HG03108 (cell line): ENCODE results near the gene SELENOS.
A peak's percentile ranks its signal among the peaks of the same experiment; 100 is the strongest.

Source experiments
- ATAC-seq: cut with Tn5 transposase; IDR thresholded peaks from one replicate; pipeline ENCODE4 v1.9.1; 2021; ENCODE audit warnings: moderate library complexity; ENCODE audit not compliant: unreplicated experiment

SELENOS gene

DNA sequence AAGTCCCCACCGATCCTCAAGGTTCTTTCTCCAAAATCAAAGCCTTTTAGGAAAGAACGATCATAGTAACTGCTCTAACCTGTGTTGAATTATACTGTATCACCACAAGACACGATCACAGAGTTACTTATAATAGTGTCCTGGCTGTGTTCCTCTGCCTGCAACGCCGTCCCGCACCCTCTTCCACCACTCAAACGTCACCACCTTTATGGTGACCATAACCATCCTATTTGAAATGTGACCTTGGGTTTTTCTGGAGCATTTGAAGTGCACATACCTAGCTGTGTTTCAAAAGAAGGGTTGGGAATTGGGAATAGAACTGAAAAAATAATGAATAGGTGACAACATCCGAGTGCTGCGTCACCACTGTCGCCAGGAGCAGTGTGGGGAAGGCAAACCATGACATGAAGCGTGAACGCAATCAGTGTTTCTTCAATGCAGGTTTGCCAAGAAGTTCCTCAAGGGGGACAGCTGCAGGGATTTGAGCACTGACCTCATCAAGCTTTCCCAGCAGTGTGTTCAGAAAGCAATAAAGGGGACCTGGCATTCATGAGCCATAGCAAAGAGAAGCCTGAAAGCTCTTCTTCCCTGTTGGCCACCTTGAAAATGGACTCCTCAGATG, 769 bp upstream of the SELENOS start:
- ATAC-seq = no peak

- ATAC-seq = peak; percentile 24
Measured at GRCh38 chr15:101276501-101277037, 716 bp downstream of the SELENOS start.

GRCh38 chr15:101275018-101275417, 2.3 kb downstream of the SELENOS start:
- no peak for ATAC-seq

- ATAC-seq = no peak
Measured at GRCh38 chr15:101273534-101273933, 3.8 kb downstream of the SELENOS start.

DNA sequence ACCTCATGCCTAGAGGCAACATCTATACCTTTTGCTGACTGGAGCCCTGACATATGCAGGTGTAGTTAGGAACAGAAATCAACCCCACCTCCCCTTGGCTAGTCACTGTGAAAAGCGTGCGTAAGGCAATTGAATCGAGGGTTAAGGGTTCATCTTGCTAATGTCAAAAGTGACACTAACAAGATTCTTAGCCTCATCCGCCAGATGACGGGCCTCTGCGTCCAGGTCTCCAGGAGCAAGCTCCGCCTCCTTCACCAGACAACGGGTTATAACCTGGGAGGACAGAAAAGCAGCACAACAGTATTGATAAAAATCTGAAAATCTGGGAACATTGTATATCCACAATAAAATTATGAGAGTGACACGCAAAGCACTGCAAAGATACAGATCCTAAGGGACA, 4.7 kb downstream of the SELENOS start:
- ATAC-seq = no peak

GRCh38 chr15:101269479-101270223, 7.6 kb downstream of the SELENOS start:
- ATAC-seq = no peak

DNA sequence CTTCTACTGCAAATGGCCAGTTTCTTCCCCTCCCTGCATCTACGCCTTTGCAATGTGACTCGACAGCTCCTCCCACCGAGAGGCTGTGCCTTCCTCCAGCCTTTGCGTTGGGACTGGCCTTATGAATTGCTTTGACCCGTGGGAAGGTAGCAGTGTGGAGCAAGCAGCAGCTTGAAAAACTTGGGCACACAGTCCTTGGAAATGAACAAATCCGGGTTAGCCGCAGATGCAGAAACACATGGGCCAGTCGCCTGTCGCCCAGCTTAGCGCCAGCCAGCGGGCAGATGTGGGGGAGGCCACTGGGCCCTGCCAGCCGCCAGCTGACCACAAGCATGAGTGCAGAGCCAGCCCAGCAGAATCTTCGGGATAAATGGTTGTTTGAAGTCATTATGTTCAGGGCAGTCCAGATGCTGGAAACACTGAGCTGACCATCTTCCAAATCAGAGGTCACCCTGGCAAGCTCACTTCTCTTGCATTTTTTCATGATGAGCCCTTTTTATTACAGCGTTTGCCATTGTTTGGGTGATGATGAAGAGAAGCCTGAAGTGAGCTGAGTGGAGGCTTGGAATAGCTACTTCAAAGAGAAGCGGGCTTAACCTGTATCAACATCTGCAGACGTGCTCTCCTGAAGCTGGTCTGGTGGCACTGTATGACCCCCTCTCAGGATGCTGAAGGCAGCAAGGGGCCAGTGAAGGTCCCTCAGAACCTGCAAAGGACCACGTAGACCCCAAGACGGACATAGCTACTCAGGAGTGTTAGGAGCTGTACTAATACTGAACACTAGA, 9.8 kb downstream of the SELENOS start:
- ATAC-seq = no peak

DNA sequence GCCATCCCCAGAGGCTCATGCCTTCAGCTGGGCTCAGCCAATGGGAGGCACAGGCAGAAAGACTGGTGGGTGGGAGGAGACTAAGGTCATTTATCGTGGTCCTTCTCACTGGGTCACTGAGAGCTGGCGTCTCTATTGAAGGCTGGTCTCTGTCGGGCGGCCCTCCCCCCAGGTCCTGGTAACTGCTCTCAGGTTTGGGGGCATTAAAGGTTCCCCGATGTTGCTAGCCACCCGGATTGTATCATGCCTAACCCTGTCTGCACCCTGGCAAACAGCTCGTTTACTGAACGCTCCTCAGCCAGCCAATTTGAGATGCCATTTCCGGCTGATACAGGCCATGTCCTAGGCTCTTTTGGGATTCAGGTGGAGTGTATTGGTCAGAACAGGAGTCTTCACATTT, 10.5 kb downstream of the SELENOS start:
- ATAC-seq = no peak

- ATAC-seq = no peak
Measured at GRCh38 chr15:101266034-101266433, 11.3 kb downstream of the SELENOS start.

- ATAC-seq = no peak
Measured at GRCh38 chr15:101264911-101265641, 12.2 kb downstream of the SELENOS start.

DNA sequence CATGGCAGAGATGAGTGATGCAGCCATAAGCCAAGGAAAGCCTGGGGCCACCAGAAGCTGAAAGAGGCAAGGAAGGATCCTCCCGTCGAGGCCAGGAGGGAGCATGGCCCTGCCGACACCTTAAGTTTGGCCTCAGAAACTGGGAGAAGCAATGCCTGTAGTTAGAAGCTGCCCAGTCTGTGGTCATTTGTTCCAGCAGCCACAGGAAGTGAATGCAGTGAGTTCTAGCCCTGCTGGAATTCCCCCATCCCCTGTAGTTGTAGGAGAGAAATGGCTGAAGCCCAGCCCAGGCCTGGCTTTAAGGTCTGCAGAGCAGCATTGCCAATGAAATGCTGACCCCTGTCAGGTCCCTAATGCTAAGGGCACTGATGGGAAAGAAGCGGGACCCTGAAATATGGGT, 13.3 kb downstream of the SELENOS start:
- no peak for ATAC-seq

DNA sequence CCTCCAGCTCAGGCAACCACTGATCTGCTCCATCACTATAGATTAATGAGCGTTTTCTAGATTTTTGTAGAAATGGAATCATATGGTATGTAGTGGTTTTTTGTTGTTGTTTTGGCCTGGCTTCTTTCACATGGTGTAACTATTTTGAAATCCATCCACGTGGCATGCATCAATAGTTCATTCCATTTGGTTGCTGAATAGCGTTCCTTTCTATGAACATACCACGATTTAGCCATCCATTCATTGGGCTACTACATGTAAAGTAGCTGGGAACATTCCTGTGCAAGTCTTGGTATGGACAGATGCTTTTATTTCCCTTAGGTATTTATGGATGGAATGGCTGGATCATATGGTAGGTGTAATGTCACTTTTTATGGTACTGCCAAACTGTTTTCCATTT, 14.7 kb downstream of the SELENOS start:
- ATAC-seq = no peak

DNA sequence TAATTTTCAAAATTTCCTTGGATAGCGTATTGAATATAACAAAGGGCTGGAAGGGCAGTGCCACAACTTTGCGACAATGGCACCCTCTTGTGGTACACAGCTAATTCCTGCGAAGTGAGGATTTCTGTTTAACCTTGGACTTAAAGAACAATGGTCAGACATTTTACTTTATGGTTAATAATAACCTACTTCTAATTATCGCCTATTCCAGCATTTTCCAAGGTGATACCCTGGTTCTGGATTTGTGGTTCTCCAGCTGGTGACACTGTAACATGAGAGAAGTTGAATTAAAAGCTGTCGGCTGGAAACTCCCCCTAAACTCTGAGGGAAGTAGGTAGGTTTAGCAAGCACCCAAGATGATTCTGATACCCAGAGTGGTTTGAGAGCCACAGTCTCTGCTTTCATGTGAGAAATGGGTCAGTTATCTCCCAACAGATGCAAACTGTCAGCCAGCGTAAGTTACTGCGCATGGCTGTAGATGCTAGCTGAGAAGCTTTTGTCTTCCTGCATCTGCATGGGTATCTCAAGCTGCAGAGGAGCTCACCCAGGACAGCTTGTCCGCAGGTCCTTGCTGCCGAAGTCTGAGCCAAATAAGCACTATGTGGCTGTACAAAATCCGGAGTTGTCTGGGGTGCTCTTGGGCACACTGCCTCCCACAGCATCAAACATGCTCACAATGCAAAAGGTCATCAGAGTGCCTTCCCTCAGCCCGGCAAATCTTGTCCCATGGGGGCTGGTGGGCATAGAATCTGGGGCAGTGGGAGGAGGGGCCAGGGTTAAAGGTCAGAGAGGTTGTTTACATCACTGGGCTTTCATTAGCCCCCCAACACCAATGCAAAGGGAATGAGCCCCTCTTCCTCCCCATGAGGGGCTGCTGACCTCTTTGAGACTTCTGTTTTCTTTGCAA, 18.8 kb downstream of the SELENOS start:
- ATAC-seq = no peak

GRCh38 chr15:101256757-101257156, 20.5 kb downstream of the SELENOS start:
- no peak for ATAC-seq

DNA sequence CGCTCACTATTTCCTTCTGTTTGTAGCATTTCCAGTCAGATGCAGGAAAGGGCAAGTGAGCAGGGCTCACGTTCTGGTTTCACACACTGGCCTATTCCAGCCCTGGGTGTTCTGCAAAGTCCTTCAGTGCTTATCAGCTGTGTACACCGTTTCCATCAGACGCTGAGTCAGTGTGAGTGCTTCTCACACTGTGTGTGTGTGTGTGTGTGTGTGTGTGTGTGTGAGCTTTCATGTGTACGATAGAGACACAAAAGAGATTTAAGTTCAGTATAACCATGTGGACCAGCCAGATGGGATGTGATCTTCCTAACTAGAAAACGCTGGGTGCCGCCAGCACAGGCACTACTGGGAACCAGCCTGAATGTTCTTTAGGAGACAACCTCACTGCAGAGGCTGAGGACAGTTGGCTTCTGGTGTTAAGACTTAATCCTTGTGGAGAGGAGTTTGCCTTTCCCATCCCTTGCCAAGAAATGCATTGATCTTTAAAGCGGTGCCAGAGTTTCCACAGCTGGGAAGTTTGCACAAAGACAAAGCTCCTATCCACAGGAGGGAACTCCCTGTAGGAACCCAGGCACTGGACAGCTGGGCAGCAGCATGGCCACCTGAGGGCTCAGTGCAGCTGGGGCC, 21.6 kb downstream of the SELENOS start:
- no peak for ATAC-seq

DNA sequence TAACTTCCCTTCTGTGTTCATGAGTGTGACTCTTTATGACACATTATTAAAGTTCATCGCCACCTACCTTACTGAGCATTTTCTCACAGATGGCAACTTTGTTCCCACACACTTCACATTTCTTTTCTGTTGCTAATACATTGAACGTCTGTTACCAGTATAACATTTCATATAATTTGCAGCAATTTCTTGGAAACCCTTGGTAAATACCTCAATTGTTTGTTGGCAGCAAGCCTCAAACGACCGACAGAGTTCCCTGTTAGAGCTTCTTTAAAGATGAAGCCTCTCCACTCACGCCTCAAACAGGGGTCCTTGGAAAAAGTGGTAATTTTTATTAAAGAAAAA, 22.3 kb downstream of the SELENOS start:
- ATAC-seq = no peak

- no peak for ATAC-seq
Measured at GRCh38 chr15:101254157-101255050, 22.9 kb downstream of the SELENOS start.

GRCh38 chr15:101252836-101253235, 24.4 kb downstream of the SELENOS start:
- peak; percentile 3 for ATAC-seq
